PC-3 (cell line): ENCODE data around the gene ROBO3. TPM values are rescaled to one million over a fixed set of nuclear protein-coding genes. Genes with fewer than 3 reads are reported as not detected.

Source experiments
- ATAC-seq: fragments of 200-7000 bp; cut with Tn5 transposase; 2 replicates; pipeline ENCODE4 v1.9.1; 2020; ENCODE audit warnings: mild to moderate bottlenecking, moderate library complexity
- BruUV-seq: library from RNA; stranded (reverse); fragments of 400-500 nt; replicated peaks from 2 replicates; lab custom pipeline; 2021; lab: Mats Ljungman, UMichigan
- CTCF ChIA-PET: fragments of 300-600 bp; sonication (Branson Sonifier 250); formaldehyde crosslinking; loops from one replicate; lab custom pipeline; 2022; ENCODE audit warnings: antibody characterized with exemption; lab: Charles Lee
- POLR2A ChIA-PET: fragments of 300-600 bp; sonication (Branson Sonifier 250); formaldehyde crosslinking; loops from one replicate; lab custom pipeline; 2022; ENCODE audit warnings: antibody characterized with exemption; ENCODE audit not compliant: unreplicated experiment; lab: Charles Lee
- DNase-seq: peaks from one replicate; pipeline ENCODE4 v3.0.0-alpha.2; 2015
- H2AFZ ChIP-seq: fragments of 300-600 bp; sonication (generic); 2 replicates; pipeline ENCODE4 v1.6.0; 2016; ENCODE audit warnings: antibody characterized with exemption, low read length
- H3F3A ChIP-seq: fragments of 300-600 bp; sonication (generic); one replicate; pipeline ENCODE4 v1.6.0; 2017; ENCODE audit warnings: antibody characterized with exemption, low read length, control low read depth, mild to moderate bottlenecking; ENCODE audit not compliant: unreplicated experiment
- H3K27ac ChIP-seq: fragments of 300-600 bp; sonication (generic); 2 replicates; pipeline ENCODE4 v1.5.1; 2016; ENCODE audit warnings: mild to moderate bottlenecking, low read length
- H3K27me3 ChIP-seq: fragments of 300-600 bp; sonication (generic); 2 replicates; pipeline ENCODE4 v1.6.1; 2016; ENCODE audit warnings: low read length, mixed read lengths
- H3K36me3 ChIP-seq: fragments of 300-600 bp; sonication (generic); 2 replicates; pipeline ENCODE4 v1.6.1; 2016; ENCODE audit warnings: low read depth, mixed run types, low read length, mixed read lengths
- H3K4me1 ChIP-seq: fragments of 300-600 bp; sonication (generic); 2 replicates; pipeline ENCODE4 v1.5.1; 2016; ENCODE audit warnings: low read length; ENCODE audit not compliant: insufficient read depth
- H3K4me2 ChIP-seq: fragments of 300-600 bp; sonication (generic); 2 replicates; pipeline ENCODE4 v1.6.0; 2016; ENCODE audit warnings: low read length
- H3K4me3 ChIP-seq: fragments of 300-600 bp; sonication (generic); 2 replicates; pipeline ENCODE4 v1.5.1; 2016; ENCODE audit warnings: mild to moderate bottlenecking, low read length, mixed read lengths
- H3K79me2 ChIP-seq: fragments of 300-600 bp; sonication (generic); 2 replicates; pipeline ENCODE4 v1.6.1; 2017; ENCODE audit warnings: low read length, mixed read lengths
- H3K9ac ChIP-seq: fragments of 300-600 bp; sonication (generic); 2 replicates; pipeline ENCODE4 v1.6.0; 2016; ENCODE audit warnings: mild to moderate bottlenecking, low read length
- H3K9me2 ChIP-seq: fragments of 300-600 bp; sonication (generic); replicated peaks from 2 replicates; pipeline ENCODE4 v1.6.1; 2016; ENCODE audit warnings: mixed run types, low read length, mixed read lengths
- H3K9me3 ChIP-seq: fragments of 300-600 bp; sonication (generic); 2 replicates; pipeline ENCODE4 v1.6.1; 2016; ENCODE audit warnings: low read length, mixed read lengths
- H4K20me1 ChIP-seq: fragments of 300-600 bp; sonication (generic); 2 replicates; pipeline ENCODE4 v1.6.1; 2016; ENCODE audit warnings: low read length, mixed read lengths
- CTCF ChIP-seq: fragments of 300-600 bp; sonication (generic); conservative IDR thresholded peaks from 2 replicates; pipeline ENCODE4 v1.5.1; 2017; ENCODE audit warnings: antibody characterized with exemption, low read depth, mild to moderate bottlenecking, low read length
- EZH2 ChIP-seq: fragments of 300-600 bp; sonication (generic); IDR thresholded peaks from one replicate; pipeline ENCODE4 v1.6.1; 2017; ENCODE audit warnings: antibody characterized with exemption, mild to moderate bottlenecking, low read length; ENCODE audit not compliant: unreplicated experiment
- EZH2phosphoT487 ChIP-seq: fragments of 300-600 bp; sonication (generic); IDR thresholded peaks from 2 replicates; pipeline ENCODE4 v1.6.1; 2018; ENCODE audit warnings: mild to moderate bottlenecking, antibody characterized with exemption, low read length, borderline replicate concordance
- intact Hi-C: fragments of 100-400 bp; cut with micrococcal nuclease; formaldehyde crosslinking; loops from 2 replicates; pipeline ENCODE4 v1.9.0; 2023
- total RNA-seq: library from RNA; depleted of rRNA; stranded (reverse); fragments of >200 nt; gene quantifications from 2 replicates; pipeline ENCODE4 v1.2.3, GENCODE V29; 2014

ROBO3 gene
- total RNA-seq, 1 experiment from 2014 or later: 18.5 TPM

GRCh38 chr11:124915541-124916369 lies 50.5 kb downstream of the ROBO3 start:
- CTCF ChIA-PET: no interaction called here
- Histone ChIP-seq H4K20me1 (no peaks in the 10 kb centered on the region), H3K27ac (no peak overlapping the region), H3K4me2 (no peak overlapping the region), H3K9ac (no peak overlapping the region), H3K9me2 (no peaks in the 10 kb centered on the region), H3F3A (no peaks in the 10 kb centered on the region), H2AFZ (no peak overlapping the region), H3K4me3 (no peak overlapping the region), H3K79me2 (no peaks in the 10 kb centered on the region), H3K4me1 (no peaks in the 10 kb centered on the region), H3K27me3 (no peaks in the 10 kb centered on the region), H3K9me3 (peaks cover 5% of the 10 kb centered on the region; the same call in 1 of the 2 replicates), H3K36me3 (no peaks in the 10 kb centered on the region)
- ATAC-seq (no peak), DNase-seq (no peak)
- intact Hi-C loops: no loop called here
- no peak for TF ChIP-seq EZH2
- no peak for TF ChIP-seq EZH2phosphoT487
- TF ChIP-seq CTCF: no peak
- POLR2A ChIA-PET: no interaction called here
- no TSS peak for BruUV-seq

GRCh38 chr11:124916370-124916710 lies 51.1 kb downstream of the ROBO3 start:
- no peak overlapping the region for H3K9ac ChIP-seq
- no peak overlapping the region for H2AFZ ChIP-seq
- no peaks in the 10 kb centered on the region for H4K20me1 ChIP-seq
- H3F3A ChIP-seq: no peaks in the 10 kb centered on the region
- ChIA-PET CTCF (no interaction called here), POLR2A (no interaction called here)
- peaks cover 4% of the 10 kb centered on the region; the same call in 1 of the 2 replicates for H3K9me3 ChIP-seq
- TF ChIP-seq EZH2phosphoT487 (no peak), CTCF (no peak), EZH2 (no peak)
- H3K9me2 ChIP-seq: no peaks in the 10 kb centered on the region
- H3K4me1 ChIP-seq: no peaks in the 10 kb centered on the region
- DNase-seq (no peak), ATAC-seq (no peak)
- H3K27me3 ChIP-seq: no peaks in the 10 kb centered on the region
- no peak overlapping the region for H3K4me2 ChIP-seq
- intact Hi-C loops: no loop called here
- no peak overlapping the region for H3K4me3 ChIP-seq
- no peaks in the 10 kb centered on the region for H3K79me2 ChIP-seq
- H3K27ac ChIP-seq: no peak overlapping the region
- BruUV-seq: no TSS peak
- no peaks in the 10 kb centered on the region for H3K36me3 ChIP-seq

- Histone ChIP-seq H3K36me3 (no peaks in the 10 kb centered on the region), H4K20me1 (no peaks in the 10 kb centered on the region), H3K79me2 (no peaks in the 10 kb centered on the region), H3K27ac (no peak overlapping the region), H3K27me3 (no peaks in the 10 kb centered on the region), H3K9ac (no peak overlapping the region), H2AFZ (no peak overlapping the region), H3K9me2 (no peaks in the 10 kb centered on the region), H3K4me3 (no peak overlapping the region), H3F3A (no peaks in the 10 kb centered on the region), H3K9me3 (no peaks in the 10 kb centered on the region), H3K4me1 (no peaks in the 10 kb centered on the region), H3K4me2 (no peak overlapping the region)
- intact Hi-C loops: no loop called here
- no peak for TF ChIP-seq EZH2
- TF ChIP-seq CTCF: no peak
- TF ChIP-seq EZH2phosphoT487: no peak
- DNase-seq (no peak), ATAC-seq (no peak)
- POLR2A ChIA-PET: no interaction called here
- CTCF ChIA-PET: interaction anchor here (0.6 kb wide), 1 partner anchor 10 kb away, joined by 3 read pairs; no protein-coding TSS in a partner anchor
- BruUV-seq: no TSS peak
Measured at GRCh38 chr11:124917115-124917637, 51.9 kb downstream of the ROBO3 start.
